Osteoblast (primary cell): ENCODE results near the gene CMSS1. TPM values are rescaled to one million over a fixed set of nuclear protein-coding genes. Genes with fewer than 3 reads are reported as not detected.

Experiments
- DNase-seq: peaks from one replicate; pipeline ENCODE4 v3.0.0; 2011; ENCODE audit warnings: low spot score, mixed read lengths; ENCODE audit not compliant: insufficient read length; ENCODE audit errors: missing footprints
- H2AFZ ChIP-seq: 2 replicates; pipeline ENCODE4 v1.6.0; 2011; ENCODE audit warnings: mild to moderate bottlenecking, low read length
- H3K27ac ChIP-seq: 2 replicates; pipeline ENCODE4 v1.5.1; 2011; ENCODE audit warnings: mild to moderate bottlenecking, low read depth, low read length, moderate library complexity
- H3K27me3 ChIP-seq: 2 replicates; pipeline ENCODE4 v1.6.0; 2012; ENCODE audit warnings: mild to moderate bottlenecking, control low read depth, inconsistent platforms, low read length, moderate library complexity; ENCODE audit not compliant: insufficient read depth
- H3K36me3 ChIP-seq: 2 replicates; pipeline ENCODE4 v1.5.1; 2011; ENCODE audit warnings: mild to moderate bottlenecking, low read length, control low read depth, moderate library complexity; ENCODE audit not compliant: insufficient read depth
- H3K4me1 ChIP-seq: 2 replicates; pipeline ENCODE4 v1.5.1; 2011; ENCODE audit warnings: mild to moderate bottlenecking, low read length, control low read depth, moderate library complexity; ENCODE audit not compliant: insufficient read depth
- H3K4me2 ChIP-seq: 2 replicates; pipeline ENCODE4 v1.6.0; 2011; ENCODE audit warnings: mild to moderate bottlenecking, low read length; ENCODE audit not compliant: insufficient read depth
- H3K4me3 ChIP-seq: fragments of 200-600 bp; sonication (generic); 3 replicates; pipeline ENCODE4 v1.5.1; 2012; ENCODE audit warnings: mild to moderate bottlenecking, low read length, inconsistent platforms; ENCODE audit not compliant: insufficient read depth
- H3K79me2 ChIP-seq: 2 replicates; pipeline ENCODE4 v1.6.0; 2012; ENCODE audit warnings: mild to moderate bottlenecking, low read length, control low read depth, inconsistent platforms; ENCODE audit not compliant: insufficient read depth
- H3K9me3 ChIP-seq: 2 replicates; pipeline ENCODE4 v1.5.1; 2011; ENCODE audit warnings: low read depth, low read length, control low read depth
- H4K20me1 ChIP-seq: 2 replicates; pipeline ENCODE4 v1.6.0; 2012; ENCODE audit warnings: mild to moderate bottlenecking, low read length, control low read depth; ENCODE audit not compliant: insufficient read depth
- total RNA-seq: library from RNA; depleted of rRNA; stranded (reverse); fragments of >200 nt; gene quantifications from 2 replicates; pipeline ENCODE4 v1.2.3, GENCODE V29; 2012
- TF ChIP-seq, protein P1 (sequence below): IDR thresholded peaks from 2 replicates; pipeline ENCODE4 v1.5.1; 2011; ENCODE audit warnings: mild to moderate bottlenecking, low read depth, low read length, moderate library complexity; ENCODE audit errors: extremely low read depth

Gene CMSS1
- total RNA-seq, 1 donor = 15.9 TPM

DNA sequence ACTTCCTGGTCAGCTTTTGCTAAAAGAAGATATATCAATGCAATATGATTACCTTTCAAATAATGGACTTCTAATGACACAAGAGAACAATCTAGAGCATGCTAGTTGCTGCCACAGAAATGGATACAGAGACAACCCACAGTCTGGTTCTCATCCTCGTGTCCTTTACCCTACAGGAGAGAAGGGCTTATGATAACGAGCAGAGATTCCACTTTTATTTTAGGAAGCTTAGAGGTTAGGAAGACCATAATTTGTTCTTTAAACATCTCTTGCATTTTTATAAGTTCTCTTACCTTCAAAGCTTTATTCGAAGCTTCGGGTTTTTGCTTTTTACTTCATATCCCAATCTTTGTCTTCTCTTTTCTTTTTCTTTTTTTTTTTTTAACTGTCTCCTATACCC lies 257.5 kb downstream of the CMSS1 start:
- no peaks in the 10 kb centered on the region for H3K79me2 ChIP-seq
- H3K27me3 ChIP-seq = no peaks in the 10 kb centered on the region
- no peak overlapping the region for H3K27ac ChIP-seq
- H4K20me1 ChIP-seq = no peaks in the 10 kb centered on the region
- no peak overlapping the region for H2AFZ ChIP-seq
- DNase-seq = no peak
- H3K4me3 ChIP-seq = no peak overlapping the region
- no peaks in the 10 kb centered on the region for H3K36me3 ChIP-seq
- no peak overlapping the region for H3K4me2 ChIP-seq
- TF ChIP-seq, protein P1, sequence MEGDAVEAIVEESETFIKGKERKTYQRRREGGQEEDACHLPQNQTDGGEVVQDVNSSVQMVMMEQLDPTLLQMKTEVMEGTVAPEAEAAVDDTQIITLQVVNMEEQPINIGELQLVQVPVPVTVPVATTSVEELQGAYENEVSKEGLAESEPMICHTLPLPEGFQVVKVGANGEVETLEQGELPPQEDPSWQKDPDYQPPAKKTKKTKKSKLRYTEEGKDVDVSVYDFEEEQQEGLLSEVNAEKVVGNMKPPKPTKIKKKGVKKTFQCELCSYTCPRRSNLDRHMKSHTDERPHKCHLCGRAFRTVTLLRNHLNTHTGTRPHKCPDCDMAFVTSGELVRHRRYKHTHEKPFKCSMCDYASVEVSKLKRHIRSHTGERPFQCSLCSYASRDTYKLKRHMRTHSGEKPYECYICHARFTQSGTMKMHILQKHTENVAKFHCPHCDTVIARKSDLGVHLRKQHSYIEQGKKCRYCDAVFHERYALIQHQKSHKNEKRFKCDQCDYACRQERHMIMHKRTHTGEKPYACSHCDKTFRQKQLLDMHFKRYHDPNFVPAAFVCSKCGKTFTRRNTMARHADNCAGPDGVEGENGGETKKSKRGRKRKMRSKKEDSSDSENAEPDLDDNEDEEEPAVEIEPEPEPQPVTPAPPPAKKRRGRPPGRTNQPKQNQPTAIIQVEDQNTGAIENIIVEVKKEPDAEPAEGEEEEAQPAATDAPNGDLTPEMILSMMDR = no peak
- H3K9me3 ChIP-seq = no peaks in the 10 kb centered on the region
- H3K4me1 ChIP-seq = peaks cover 40% of the 10 kb centered on the region

DNA sequence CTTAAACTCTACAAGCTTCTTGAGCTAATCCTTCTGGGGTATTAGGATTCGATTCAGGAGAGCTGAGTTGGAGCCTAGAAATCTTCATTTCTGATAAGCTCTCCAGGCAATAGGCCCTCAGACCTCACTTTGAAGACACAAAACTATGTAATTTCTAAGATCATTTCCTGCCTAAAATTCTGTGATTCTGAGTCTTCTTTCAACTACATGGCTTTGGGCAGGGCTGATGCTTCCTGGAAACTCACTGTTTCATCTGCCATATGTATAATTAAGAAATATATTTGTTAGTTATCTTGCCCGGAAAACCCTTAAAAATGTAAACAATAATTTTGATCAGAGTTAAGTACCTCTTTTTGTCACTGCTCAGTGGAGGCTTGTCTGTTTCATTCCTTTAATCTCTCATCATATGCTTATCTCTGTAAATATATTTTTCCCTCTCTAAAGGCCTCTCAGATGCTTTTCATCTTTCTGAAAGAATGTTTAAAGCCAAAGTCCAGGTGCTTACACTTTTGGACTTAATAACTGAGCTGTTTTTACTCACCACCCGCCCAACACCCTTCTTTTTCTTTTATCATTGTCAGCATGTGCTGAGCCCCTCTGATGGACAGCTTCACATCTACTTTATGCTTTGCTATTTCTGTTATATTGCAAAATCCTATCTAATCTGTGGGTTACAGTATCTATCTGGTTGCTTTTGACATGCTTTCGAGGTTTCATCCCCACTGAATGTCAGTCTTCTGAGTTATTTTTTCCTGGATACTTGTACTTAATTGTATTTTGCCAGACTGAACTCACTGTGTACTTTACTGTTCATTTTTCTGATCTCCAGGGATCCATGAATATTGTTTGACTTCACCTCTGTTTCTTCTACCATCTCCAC lies 258.4 kb downstream of the CMSS1 start:
- H3K4me2 ChIP-seq = no peak overlapping the region
- H3K27me3 ChIP-seq = no peaks in the 10 kb centered on the region
- TF ChIP-seq, protein P1 = no peak
- no peak overlapping the region for H3K27ac ChIP-seq
- H3K4me1 ChIP-seq = peaks cover 41% of the 10 kb centered on the region
- no peak overlapping the region for H3K4me3 ChIP-seq
- DNase-seq = no peak
- H3K9me3 ChIP-seq = no peaks in the 10 kb centered on the region
- no peaks in the 10 kb centered on the region for H3K36me3 ChIP-seq
- no peaks in the 10 kb centered on the region for H4K20me1 ChIP-seq
- H3K79me2 ChIP-seq = no peaks in the 10 kb centered on the region
- no peak overlapping the region for H2AFZ ChIP-seq

DNA sequence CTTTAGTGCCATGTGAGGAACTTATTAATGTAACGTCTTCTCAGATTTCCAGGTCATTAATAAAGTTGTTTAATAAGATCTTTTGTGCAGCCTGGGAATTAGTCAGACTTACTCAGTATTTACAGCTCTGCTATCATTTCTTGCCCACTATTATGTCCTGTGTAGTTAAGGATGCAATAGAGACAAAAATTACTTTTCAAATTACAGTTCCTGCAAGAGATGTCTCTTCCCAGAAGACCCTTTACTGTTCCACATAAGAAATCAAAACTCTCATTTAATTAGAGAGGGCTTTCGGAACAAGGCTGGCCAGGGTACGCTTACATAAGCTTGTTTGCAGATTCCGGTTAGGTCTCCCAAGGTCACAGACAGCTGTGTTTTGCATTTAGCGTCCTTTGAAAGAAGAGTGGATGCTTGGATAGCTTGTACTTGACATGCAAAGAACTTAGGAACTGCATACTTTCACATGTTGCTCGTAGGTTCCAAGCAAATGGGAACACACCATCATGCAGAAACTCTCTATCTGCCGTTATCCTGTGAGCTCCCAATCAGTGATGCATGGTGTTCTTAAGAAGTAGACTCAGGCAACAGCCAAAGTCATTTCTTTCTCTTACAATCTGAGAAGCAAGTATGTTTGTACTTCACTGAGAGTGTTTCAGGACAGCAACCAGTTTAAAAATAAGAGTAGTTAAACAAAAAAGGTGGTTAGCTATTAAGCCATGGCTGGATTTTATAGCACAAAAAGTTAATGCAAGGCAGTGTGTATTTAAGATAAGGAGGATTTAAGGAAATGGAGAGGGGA lies 259.3 kb downstream of the CMSS1 start:
- H3K27ac ChIP-seq = no peak overlapping the region
- no peak overlapping the region for H3K4me2 ChIP-seq
- no peaks in the 10 kb centered on the region for H3K79me2 ChIP-seq
- H2AFZ ChIP-seq = no peak overlapping the region
- TF ChIP-seq, protein P1 = no peak
- H3K9me3 ChIP-seq = no peaks in the 10 kb centered on the region
- no peaks in the 10 kb centered on the region for H3K27me3 ChIP-seq
- peaks cover 39% of the 10 kb centered on the region for H3K4me1 ChIP-seq
- H4K20me1 ChIP-seq = no peaks in the 10 kb centered on the region
- peak; percentile 23 for DNase-seq
- no peaks in the 10 kb centered on the region for H3K36me3 ChIP-seq
- H3K4me3 ChIP-seq = no peak overlapping the region

DNA sequence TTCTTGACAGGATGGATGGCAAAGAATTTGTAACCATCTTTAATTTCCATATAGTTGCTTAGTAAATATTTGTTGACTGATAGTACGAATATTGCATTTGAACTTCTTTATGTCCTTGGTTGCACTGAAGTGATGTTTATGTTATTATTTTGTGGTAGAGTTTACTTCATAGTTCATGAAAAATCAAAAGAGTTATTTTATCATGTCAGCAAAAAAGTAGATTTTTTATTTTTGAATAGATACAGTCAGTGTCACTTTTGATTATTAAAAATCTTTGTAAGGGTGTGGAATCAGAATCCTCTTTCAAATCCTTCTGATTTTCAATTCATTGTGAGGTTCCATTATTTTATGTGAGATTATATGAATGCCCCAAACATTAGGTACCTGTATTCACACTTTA lies 261.7 kb downstream of the CMSS1 start:
- Histone ChIP-seq H3K4me2 (no peak overlapping the region), H3K4me1 (peaks cover 22% of the 10 kb centered on the region), H4K20me1 (no peaks in the 10 kb centered on the region), H3K36me3 (no peaks in the 10 kb centered on the region), H3K9me3 (no peaks in the 10 kb centered on the region), H3K27me3 (no peaks in the 10 kb centered on the region), H3K79me2 (no peaks in the 10 kb centered on the region), H3K4me3 (no peak overlapping the region), H2AFZ (no peak overlapping the region), H3K27ac (no peak overlapping the region)
- TF ChIP-seq, protein P1 = no peak
- DNase-seq = no peak
